ENCODE results near the gene FBXO33.
A peak's percentile ranks its signal among the peaks of the same experiment; 100 is the strongest.

The FBXO33 gene

DNA sequence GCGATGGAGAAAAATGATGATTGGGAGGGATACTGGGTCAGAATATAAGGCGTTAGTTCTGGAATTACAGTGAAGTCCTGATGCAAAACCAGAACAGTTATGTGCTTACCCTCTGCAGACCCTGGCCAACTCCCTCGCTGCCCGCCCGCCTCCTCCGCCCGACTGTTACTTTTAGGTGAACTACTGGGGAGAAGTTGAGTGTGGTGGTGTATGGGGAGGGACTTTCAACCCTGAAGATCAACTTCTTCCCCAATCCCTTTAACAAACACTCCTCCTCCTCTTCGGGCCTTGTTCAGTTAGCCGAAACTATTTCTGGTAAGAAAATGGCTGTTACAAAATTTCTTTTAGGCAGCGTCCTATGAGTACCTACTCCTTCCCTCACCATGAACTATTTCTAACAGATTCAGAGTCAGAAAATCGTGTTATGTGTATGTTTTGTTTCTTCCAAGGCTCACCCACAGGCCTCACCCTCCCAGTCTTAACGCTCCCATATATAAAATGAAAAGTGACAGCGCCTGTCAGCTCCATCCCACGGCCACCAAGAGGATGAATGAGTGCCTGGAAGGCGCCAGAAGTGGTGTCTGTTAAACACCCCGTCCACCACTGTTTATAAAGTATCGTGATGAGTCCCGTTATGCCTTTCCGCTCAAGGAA, 1.3 kb downstream of the FBXO33 start:
- DNase-seq, result no peak

DNA sequence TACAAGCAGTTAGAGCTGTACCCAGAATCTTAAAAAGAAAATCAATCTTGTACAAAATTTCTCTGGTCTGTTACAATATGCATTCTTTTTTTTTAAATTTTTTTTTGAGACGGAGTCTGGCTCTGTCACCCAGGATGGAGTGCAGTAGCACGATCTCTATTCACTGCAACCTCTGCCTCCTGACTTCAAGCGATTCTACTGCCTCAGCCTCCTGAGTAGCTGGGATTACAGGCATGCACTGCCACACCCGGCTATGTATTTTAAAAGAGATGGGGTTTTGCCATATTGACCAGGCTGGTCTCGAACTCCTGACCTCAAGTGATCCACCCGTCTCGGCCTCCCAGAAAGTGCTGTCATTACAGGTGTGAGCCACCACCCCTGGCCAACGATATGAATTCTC, 4.1 kb downstream of the FBXO33 start:
- no peak for DNase-seq

DNA sequence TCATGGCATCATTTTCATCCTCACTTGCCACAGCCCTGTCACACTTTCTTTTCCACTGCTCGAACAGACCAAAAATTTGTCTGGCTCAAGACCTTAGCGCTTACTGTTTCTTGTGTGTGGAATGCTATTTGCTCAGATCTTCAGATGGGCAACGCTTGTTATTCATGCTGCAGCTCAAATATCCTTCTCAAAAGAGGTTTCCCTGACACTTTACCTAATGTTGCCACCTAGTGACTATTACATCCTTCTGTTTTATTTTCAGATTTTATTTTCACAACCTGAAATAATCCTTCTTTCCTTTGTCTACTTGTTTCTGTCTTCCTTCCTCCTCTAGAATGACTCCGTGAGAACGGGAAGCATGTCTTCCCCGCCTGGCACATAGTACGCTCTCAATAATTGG, 5.6 kb downstream of the FBXO33 start:
- peak; percentile 35 for DNase-seq

DNA sequence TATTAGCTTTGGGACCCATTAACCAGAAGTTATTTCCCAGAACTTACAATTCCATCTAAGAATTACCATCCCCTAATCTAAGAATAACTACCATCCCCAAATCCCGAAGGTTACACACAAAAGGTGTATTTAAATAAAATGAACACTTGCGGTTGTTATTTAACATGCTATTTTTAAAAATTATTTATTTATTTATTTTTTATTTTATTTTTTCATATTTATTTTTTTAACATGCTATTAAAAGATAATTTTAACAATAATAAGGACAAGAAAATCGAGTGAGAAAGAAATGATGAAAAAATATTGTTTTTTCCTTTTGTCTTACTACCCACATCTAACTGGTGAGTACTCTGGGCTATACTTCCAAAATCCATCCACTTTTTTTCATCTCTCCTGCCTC, 6.3 kb downstream of the FBXO33 start:
- no peak for DNase-seq

- DNase-seq, result no peak
These were observed 8.4 kb downstream of the FBXO33 start for GRCh38 chr14:39423793-39424192.

GRCh38 chr14:39422243-39422642, 10.0 kb downstream of the FBXO33 start:
- no peak for DNase-seq

- DNase-seq, result no peak
These were observed 13.0 kb downstream of the FBXO33 start for GRCh38 chr14:39419272-39419671.

DNA sequence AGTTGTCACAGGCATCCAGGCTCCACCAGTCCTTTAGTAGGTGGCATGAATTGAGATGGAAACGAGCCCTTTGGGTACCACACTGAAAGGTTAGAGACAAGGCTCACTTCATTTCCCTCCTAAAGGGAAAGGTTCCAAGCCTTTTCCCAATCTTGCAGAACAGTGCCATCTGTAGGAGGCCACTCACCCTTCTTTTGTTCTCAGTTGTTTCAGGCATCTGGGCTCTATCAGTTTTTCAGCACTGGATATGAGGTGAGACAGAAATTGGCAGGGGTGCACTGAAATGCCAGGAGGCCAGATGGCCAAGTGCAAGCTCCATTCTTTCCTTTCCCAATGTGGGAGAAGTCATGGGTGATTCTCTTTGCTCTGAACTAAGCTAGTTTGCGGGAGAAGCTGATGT, 15.2 kb downstream of the FBXO33 start:
- DNase-seq, result no peak

GRCh38 chr14:39416072-39416471, 16.2 kb downstream of the FBXO33 start:
- no peak for DNase-seq

DNA sequence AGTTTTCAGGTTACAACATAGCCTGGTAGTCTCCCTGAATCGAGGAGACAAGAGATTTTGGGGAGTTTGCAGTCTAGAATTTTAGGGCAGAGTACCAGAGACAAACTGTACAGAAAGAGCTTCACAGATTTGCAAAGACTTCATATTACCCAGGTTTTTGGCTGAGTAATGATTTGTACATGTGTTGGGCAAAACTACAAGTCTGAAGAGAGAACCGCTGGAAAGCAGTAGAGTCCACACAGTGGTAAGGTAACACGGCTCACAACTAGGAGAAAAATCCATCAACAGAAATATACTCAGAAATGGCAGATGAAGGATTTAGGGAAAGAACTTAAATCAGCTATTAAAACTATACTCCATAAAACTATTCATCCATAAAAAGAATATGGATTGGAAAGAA, 25.7 kb downstream of the FBXO33 start:
- DNase-seq, result no peak

DNA sequence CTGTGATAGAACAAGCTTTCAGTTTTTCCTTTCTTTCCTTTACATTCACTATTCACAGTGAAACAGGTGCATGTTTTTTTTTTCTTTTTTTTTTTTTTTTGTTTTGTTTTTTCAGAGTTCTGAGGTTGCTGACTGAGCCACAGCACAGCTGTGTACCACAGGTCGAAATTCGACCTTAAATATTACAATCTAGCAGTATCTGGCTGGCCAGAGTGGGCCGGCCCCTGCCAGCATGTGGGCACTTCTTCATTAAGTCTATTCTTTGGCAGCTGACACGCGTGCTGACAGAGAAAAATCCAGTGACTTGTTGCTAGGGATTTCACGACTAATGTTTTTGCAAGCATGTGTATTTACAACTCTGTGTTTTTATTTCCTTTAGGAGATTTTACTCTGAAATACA, 33.9 kb downstream of the FBXO33 start:
- no peak for DNase-seq

- no peak for DNase-seq
These were observed 35.8 kb downstream of the FBXO33 start for GRCh38 chr14:39396448-39396847.

GRCh38 chr14:39395555-39396254, 36.5 kb downstream of the FBXO33 start:
- no peak for DNase-seq

DNA sequence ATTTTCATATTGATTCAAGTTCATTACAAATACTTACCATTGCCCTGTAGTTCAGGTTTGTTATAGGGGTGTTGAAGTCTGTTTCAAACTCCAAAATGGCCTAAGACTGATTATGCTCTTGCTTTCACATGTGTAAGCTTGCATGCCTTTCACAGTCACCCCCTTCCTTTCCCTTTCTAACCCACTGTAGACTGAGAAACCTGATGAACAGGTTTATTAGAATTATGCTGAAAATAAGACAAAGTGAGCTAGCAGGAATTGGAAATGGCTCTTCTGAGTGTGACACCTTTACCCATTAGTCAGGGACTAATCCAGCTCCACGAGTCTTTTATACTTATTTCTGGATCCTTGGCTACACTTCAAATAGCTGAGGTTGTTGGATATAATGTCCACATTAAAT, 38.9 kb downstream of the FBXO33 start:
- no peak for DNase-seq

- no peak for DNase-seq
These were observed 48.1 kb downstream of the FBXO33 start for GRCh38 chr14:39384177-39384576.

DNA sequence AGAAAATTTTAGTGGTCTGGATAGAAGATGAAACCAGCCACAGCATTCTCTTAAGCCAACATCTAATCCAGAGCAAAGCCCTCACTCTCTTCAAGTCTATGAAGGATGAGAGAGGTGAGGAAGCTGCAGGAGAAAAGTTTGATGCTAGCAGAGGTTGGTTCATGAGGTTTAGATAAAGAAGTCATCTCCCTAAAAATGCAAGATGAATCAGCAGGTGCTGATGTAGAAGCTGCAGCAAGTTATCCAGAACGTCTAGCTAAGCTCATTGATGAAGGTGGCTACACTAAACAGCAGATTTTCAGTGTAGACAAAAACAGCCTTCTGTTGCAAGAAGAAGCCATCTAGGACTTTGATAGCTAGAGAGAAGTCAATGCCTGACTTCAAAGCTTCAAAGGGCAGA, 48.5 kb downstream of the FBXO33 start:
- no peak for DNase-seq

GRCh38 chr14:39383026-39383660, 49.1 kb downstream of the FBXO33 start:
- no peak for DNase-seq

- DNase-seq, result no peak
These were observed 49.8 kb downstream of the FBXO33 start for GRCh38 chr14:39382463-39382862.

- DNase-seq, result no peak
These were observed 50.9 kb downstream of the FBXO33 start for GRCh38 chr14:39381366-39381765.

GRCh38 chr14:39376667-39377403, 55.4 kb downstream of the FBXO33 start:
- DNase-seq, result no peak

- no peak for DNase-seq
These were observed 57.4 kb downstream of the FBXO33 start for GRCh38 chr14:39374851-39375250.

DNA sequence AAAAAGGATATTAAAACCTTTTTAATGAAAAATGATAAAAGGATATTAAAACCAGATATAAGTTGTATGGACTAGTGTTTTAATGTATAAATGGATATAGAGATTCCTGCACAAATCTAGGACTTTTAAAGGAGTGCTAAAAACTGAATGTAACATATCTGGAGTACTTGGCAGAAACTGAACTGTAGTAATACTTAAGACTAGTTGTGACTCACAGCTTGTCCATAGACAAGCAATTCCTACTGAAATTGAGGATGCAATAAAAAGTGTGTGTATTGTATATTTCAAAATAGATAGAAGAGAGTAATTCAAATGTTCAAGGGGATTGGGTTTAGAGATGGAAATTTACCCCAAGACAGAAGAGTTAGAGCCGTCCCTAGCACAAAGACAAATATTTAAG, 59.6 kb downstream of the FBXO33 start:
- no peak for DNase-seq

- DNase-seq, result no peak
These were observed 61.8 kb downstream of the FBXO33 start for GRCh38 chr14:39370415-39370814.

- no peak for DNase-seq
These were observed 63.2 kb downstream of the FBXO33 start for GRCh38 chr14:39369029-39369428.
